Loucy (cell line): ENCODE data around the gene KRT76.
"Not testable (repeated sequence)": the region's sequence is repeated elsewhere in the genome, so short reads cannot be mapped to it uniquely, and the experiment has no call there.

Experiments used
- H2AFZ ChIP-seq: fragments of 200-600 bp; sonication (generic); 2 replicates; pipeline ENCODE4 v1.6.0; 2016; ENCODE audit warnings: antibody characterized with exemption, mild to moderate bottlenecking, low read length, moderate library complexity
- H3F3A ChIP-seq: fragments of 200-600 bp; 2 replicates; pipeline ENCODE4 v1.6.0; 2016; ENCODE audit warnings: antibody characterized with exemption, low read depth, mild to moderate bottlenecking
- H3K27me3 ChIP-seq: fragments of 200-600 bp; sonication (generic); 2 replicates; pipeline ENCODE4 v1.6.1; 2014; ENCODE audit warnings: low read length, mild to moderate bottlenecking; ENCODE audit not compliant: insufficient read depth, poor library complexity, severe bottlenecking
- H3K36me3 ChIP-seq: fragments of 200-600 bp; sonication (generic); 2 replicates; pipeline ENCODE4 v1.6.1; 2016; ENCODE audit warnings: low read length; ENCODE audit not compliant: insufficient read depth
- H3K4me1 ChIP-seq: fragments of 200-600 bp; sonication (generic); 2 replicates; pipeline ENCODE4 v1.5.1; 2014; ENCODE audit warnings: low read length, mild to moderate bottlenecking; ENCODE audit not compliant: insufficient read depth, poor library complexity, severe bottlenecking
- H3K4me2 ChIP-seq: fragments of 200-600 bp; sonication (generic); 2 replicates; pipeline ENCODE4 v1.6.0; 2014; ENCODE audit warnings: antibody characterized with exemption, low read length, low read depth, mild to moderate bottlenecking; ENCODE audit not compliant: poor library complexity, severe bottlenecking
- H3K4me3 ChIP-seq: fragments of 200-600 bp; sonication (generic); 2 replicates; pipeline ENCODE4 v1.5.1; 2014; ENCODE audit warnings: low read length, mild to moderate bottlenecking, mixed read lengths; ENCODE audit not compliant: poor library complexity, severe bottlenecking
- H3K79me2 ChIP-seq: fragments of 200-600 bp; sonication (generic); 2 replicates; pipeline ENCODE4 v1.6.1; 2014; ENCODE audit warnings: low read length; ENCODE audit not compliant: insufficient read depth
- H3K9ac ChIP-seq: fragments of 200-600 bp; sonication (generic); 2 replicates; pipeline ENCODE4 v1.6.0; 2014; ENCODE audit warnings: mild to moderate bottlenecking, low read depth, low read length, moderate library complexity; ENCODE audit not compliant: poor library complexity, severe bottlenecking
- H3K9me2 ChIP-seq: fragments of 200-600 bp; sonication (generic); replicated peaks from 2 replicates; pipeline ENCODE4 v1.6.1; 2016; ENCODE audit warnings: low read depth, low read length, mixed read lengths
- H3K9me3 ChIP-seq: fragments of 200-600 bp; sonication (generic); 2 replicates; pipeline ENCODE4 v1.6.1; 2014; ENCODE audit warnings: mild to moderate bottlenecking, antibody characterized with exemption, low read length, low read depth; ENCODE audit not compliant: insufficient read depth
- H4K20me1 ChIP-seq: fragments of 200-600 bp; sonication (generic); 2 replicates; pipeline ENCODE4 v1.6.0; 2014; ENCODE audit warnings: antibody characterized with exemption, low read length, mild to moderate bottlenecking; ENCODE audit not compliant: insufficient read depth, poor library complexity, severe bottlenecking
- EZH2phosphoT487 ChIP-seq: fragments of 200-600 bp; IDR thresholded peaks from 2 replicates; pipeline ENCODE4 v1.6.1; 2018; ENCODE audit warnings: antibody characterized with exemption, mild to moderate bottlenecking, moderate library complexity, borderline replicate concordance
- TF ChIP-seq, protein P1 (sequence below): fragments of 200-600 bp; sonication (generic); conservative IDR thresholded peaks from 2 replicates; pipeline ENCODE4 v1.5.1; 2014; ENCODE audit warnings: mild to moderate bottlenecking, antibody characterized with exemption, low read length

Gene KRT76

GRCh38 chr12:52752516-52752915, 24.6 kb downstream of the KRT76 start:
- Histone ChIP-seq H3K4me3 (no peak overlapping the region), H2AFZ (no peak overlapping the region), H3K27me3 (no peaks in the 10 kb centered on the region), H4K20me1 (no peaks in the 10 kb centered on the region), H3K9me2 (no peaks in the 10 kb centered on the region), H3K79me2 (no peaks in the 10 kb centered on the region), H3K36me3 (no peaks in the 10 kb centered on the region), H3K4me1 (peaks cover 10% of the 10 kb centered on the region), H3K9ac (no peak overlapping the region), H3K4me2 (no peak overlapping the region), H3K9me3 (no peaks in the 10 kb centered on the region), H3F3A (no peaks in the 10 kb centered on the region)
- TF ChIP-seq EZH2phosphoT487: no peak
- TF ChIP-seq, protein P1, sequence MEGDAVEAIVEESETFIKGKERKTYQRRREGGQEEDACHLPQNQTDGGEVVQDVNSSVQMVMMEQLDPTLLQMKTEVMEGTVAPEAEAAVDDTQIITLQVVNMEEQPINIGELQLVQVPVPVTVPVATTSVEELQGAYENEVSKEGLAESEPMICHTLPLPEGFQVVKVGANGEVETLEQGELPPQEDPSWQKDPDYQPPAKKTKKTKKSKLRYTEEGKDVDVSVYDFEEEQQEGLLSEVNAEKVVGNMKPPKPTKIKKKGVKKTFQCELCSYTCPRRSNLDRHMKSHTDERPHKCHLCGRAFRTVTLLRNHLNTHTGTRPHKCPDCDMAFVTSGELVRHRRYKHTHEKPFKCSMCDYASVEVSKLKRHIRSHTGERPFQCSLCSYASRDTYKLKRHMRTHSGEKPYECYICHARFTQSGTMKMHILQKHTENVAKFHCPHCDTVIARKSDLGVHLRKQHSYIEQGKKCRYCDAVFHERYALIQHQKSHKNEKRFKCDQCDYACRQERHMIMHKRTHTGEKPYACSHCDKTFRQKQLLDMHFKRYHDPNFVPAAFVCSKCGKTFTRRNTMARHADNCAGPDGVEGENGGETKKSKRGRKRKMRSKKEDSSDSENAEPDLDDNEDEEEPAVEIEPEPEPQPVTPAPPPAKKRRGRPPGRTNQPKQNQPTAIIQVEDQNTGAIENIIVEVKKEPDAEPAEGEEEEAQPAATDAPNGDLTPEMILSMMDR: no peak

GRCh38 chr12:52751795-52752194, 25.4 kb downstream of the KRT76 start:
- H3K9ac ChIP-seq: no peak overlapping the region
- H2AFZ ChIP-seq: no peak overlapping the region
- no peak overlapping the region for H3K4me2 ChIP-seq
- H3K27me3 ChIP-seq: no peaks in the 10 kb centered on the region
- peaks cover 10% of the 10 kb centered on the region for H3K4me1 ChIP-seq
- H4K20me1 ChIP-seq: no peaks in the 10 kb centered on the region
- no peaks in the 10 kb centered on the region for H3K9me3 ChIP-seq
- H3K9me2 ChIP-seq: no peaks in the 10 kb centered on the region
- H3F3A ChIP-seq: no peaks in the 10 kb centered on the region
- H3K79me2 ChIP-seq: no peaks in the 10 kb centered on the region
- no peak overlapping the region for H3K4me3 ChIP-seq
- H3K36me3 ChIP-seq: no peaks in the 10 kb centered on the region
- TF ChIP-seq, protein P1: no peak
- TF ChIP-seq EZH2phosphoT487: no peak

DNA sequence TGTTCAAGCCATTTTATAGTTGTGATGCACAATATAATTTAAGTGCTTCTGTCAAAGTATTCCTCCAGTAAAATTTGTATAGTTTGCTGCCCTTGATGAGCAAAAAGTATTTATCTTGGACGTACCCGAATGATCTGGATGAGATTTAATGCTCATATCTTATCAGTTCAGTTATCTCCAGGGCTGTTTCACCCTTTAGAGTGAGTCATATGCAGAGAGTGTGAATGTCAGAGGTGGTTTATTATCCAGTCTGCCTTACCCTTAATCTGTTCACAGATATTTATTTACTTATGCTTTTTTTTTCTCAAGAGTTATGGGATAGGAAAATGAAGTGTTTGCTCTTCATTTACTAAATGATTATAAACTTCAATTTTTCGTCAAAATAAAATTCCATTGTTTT, 26.6 kb downstream of the KRT76 start:
- not testable (repeated sequence) for H3F3A ChIP-seq, H3K9ac ChIP-seq, H4K20me1 ChIP-seq, H3K27me3 ChIP-seq, H3K4me2 ChIP-seq, H3K79me2 ChIP-seq, H2AFZ ChIP-seq, H3K4me3 ChIP-seq, H3K9me3 ChIP-seq, H3K9me2 ChIP-seq, H3K36me3 ChIP-seq
- H3K4me1 ChIP-seq: peaks cover 10% of the 10 kb centered on the region

DNA sequence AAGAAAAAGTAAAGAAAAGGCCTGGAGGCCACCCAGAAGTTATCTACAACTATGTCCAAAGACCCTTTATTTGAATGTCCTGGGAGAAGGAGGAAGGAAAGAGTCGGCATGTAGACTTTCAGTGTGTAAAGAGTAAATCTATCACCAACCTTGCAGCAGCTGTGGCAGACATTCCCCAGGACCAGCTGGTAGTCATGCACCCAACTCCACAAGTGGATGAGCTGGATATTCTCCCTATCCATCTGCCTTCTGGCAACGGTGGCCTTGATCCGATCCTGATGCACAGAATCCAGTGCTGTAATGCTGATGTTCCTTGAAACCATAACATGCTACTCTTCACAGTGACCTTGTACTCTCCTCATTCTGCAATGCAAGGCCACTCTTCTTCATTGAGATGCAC, 27.3 kb downstream of the KRT76 start:
- Histone ChIP-seq H3K79me2 (no peaks in the 10 kb centered on the region), H3F3A (no peaks in the 10 kb centered on the region), H3K4me1 (peaks cover 10% of the 10 kb centered on the region), H3K27me3 (no peaks in the 10 kb centered on the region), H3K9me3 (no peaks in the 10 kb centered on the region), H3K4me3 (no peak overlapping the region), H2AFZ (no peak overlapping the region), H3K9ac (no peak overlapping the region), H3K36me3 (no peaks in the 10 kb centered on the region), H3K9me2 (no peaks in the 10 kb centered on the region), H4K20me1 (no peaks in the 10 kb centered on the region), H3K4me2 (no peak overlapping the region)
- TF ChIP-seq EZH2phosphoT487: no peak
- TF ChIP-seq, protein P1: no peak
